ENCODE data around the gene DOCK1.

DOCK1 gene

GRCh38 chr10:126993208-126993607, 88.0 kb downstream of the DOCK1 start:
- no peak overlapping the region for H3K4me2 ChIP-seq (ENCODE audit: low read depth, low read length, poor library complexity, severe bottlenecking)
- no peak overlapping the region for H3K9ac ChIP-seq (ENCODE audit: low read depth, low read length, poor library complexity, severe bottlenecking)
- H3K4me1 ChIP-seq (ENCODE audit: insufficient read depth, low read length, poor library complexity, severe bottlenecking), result no peaks in the 10 kb centered on the region
- no peak for TF ChIP-seq EZH2phosphoT487 (IDR thresholded peaks at IDR 0.05; ENCODE audit: borderline replicate concordance)
- TF ChIP-seq CTCF (conservative IDR thresholded peaks at IDR 0.05; ENCODE audit: low read length), result no peak
- H3K9me2 ChIP-seq (replicated peaks; ENCODE audit: low read depth, low read length), result no peaks in the 10 kb centered on the region
- H2AFZ ChIP-seq (ENCODE audit: low read length), result no peak overlapping the region
- no peaks in the 10 kb centered on the region for H3K27me3 ChIP-seq (ENCODE audit: insufficient read depth, low read length, poor library complexity, severe bottlenecking)
- H4K20me1 ChIP-seq (ENCODE audit: insufficient read depth, low read length, poor library complexity, severe bottlenecking), result no peaks in the 10 kb centered on the region
- H3K4me3 ChIP-seq (ENCODE audit: low read length, poor library complexity, severe bottlenecking), result no peak overlapping the region
- H3K36me3 ChIP-seq (ENCODE audit: insufficient read depth, low read length), result no peaks in the 10 kb centered on the region
- H3K9me3 ChIP-seq (ENCODE audit: insufficient read depth, low read depth, low read length), result no peaks in the 10 kb centered on the region
- H3F3A ChIP-seq (ENCODE audit: low read depth), result no peaks in the 10 kb centered on the region
- H3K79me2 ChIP-seq (ENCODE audit: insufficient read depth, low read length), result no peaks in the 10 kb centered on the region

DNA sequence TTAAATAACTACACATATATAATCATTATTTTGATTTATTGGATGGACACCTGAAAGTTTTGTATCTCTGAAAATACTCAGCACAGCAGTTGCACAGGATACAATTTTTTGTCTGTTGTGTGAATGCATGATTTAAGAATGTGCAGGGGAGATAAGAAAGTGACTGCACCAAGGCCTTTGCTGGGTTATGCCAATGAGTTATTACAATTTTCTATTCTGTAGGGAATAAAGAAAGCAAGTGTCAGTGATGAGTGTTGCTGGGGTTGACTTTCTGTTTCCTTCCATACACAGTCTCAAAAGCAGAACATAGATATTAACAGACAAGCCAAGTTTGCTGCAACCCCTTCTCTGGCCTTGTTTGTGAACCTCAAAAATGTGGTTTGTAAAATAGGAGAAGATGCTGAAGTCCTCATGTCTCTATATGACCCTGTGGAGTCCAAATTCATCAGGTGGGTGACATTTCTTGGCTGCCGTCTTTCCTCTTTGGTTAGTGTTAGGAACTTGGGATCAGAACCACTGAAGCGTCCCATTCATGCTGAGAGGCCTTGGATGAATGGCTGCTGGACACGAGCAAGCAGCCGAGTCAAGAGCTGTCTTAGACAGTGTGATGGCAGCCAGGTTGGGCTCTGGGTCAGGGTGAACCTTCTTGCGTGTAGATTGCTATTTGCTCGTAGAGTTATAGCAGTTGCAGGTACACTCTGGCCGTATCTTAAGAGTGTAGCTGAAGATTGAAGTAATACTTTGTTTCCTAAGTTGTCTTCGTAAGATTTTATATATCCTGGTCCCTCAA, 92.8 kb downstream of the DOCK1 start:
- Histone ChIP-seq H3F3A (ENCODE audit: low read depth) (no peaks in the 10 kb centered on the region), H3K4me2 (ENCODE audit: low read depth, low read length, poor library complexity, severe bottlenecking) (no peak overlapping the region), H3K36me3 (ENCODE audit: insufficient read depth, low read length) (no peaks in the 10 kb centered on the region), H3K9me2 (replicated peaks; ENCODE audit: low read depth, low read length) (no peaks in the 10 kb centered on the region), H2AFZ (ENCODE audit: low read length) (no peak overlapping the region), H3K9me3 (ENCODE audit: insufficient read depth, low read depth, low read length) (peaks cover 3% of the 10 kb centered on the region; the same call in 1 of the 2 replicates), H4K20me1 (ENCODE audit: insufficient read depth, low read length, poor library complexity, severe bottlenecking) (no peaks in the 10 kb centered on the region), H3K27me3 (ENCODE audit: insufficient read depth, low read length, poor library complexity, severe bottlenecking) (no peaks in the 10 kb centered on the region), H3K4me3 (ENCODE audit: low read length, poor library complexity, severe bottlenecking) (no peak overlapping the region), H3K79me2 (ENCODE audit: insufficient read depth, low read length) (no peaks in the 10 kb centered on the region), H3K9ac (ENCODE audit: low read depth, low read length, poor library complexity, severe bottlenecking) (no peak overlapping the region), H3K4me1 (ENCODE audit: insufficient read depth, low read length, poor library complexity, severe bottlenecking) (no peaks in the 10 kb centered on the region)
- no peak for TF ChIP-seq CTCF (conservative IDR thresholded peaks at IDR 0.05; ENCODE audit: low read length)
- TF ChIP-seq EZH2phosphoT487 (IDR thresholded peaks at IDR 0.05; ENCODE audit: borderline replicate concordance), result no peak

GRCh38 chr10:127000598-127000997, 95.4 kb downstream of the DOCK1 start:
- no peak overlapping the region for H3K4me2 ChIP-seq (ENCODE audit: low read depth, low read length, poor library complexity, severe bottlenecking)
- no peak overlapping the region for H2AFZ ChIP-seq (ENCODE audit: low read length)
- no peaks in the 10 kb centered on the region for H3K27me3 ChIP-seq (ENCODE audit: insufficient read depth, low read length, poor library complexity, severe bottlenecking)
- no peaks in the 10 kb centered on the region for H4K20me1 ChIP-seq (ENCODE audit: insufficient read depth, low read length, poor library complexity, severe bottlenecking)
- H3F3A ChIP-seq (ENCODE audit: low read depth), result no peaks in the 10 kb centered on the region
- no peaks in the 10 kb centered on the region for H3K79me2 ChIP-seq (ENCODE audit: insufficient read depth, low read length)
- no peak overlapping the region for H3K4me3 ChIP-seq (ENCODE audit: low read length, poor library complexity, severe bottlenecking)
- no peaks in the 10 kb centered on the region for H3K4me1 ChIP-seq (ENCODE audit: insufficient read depth, low read length, poor library complexity, severe bottlenecking)
- no peaks in the 10 kb centered on the region for H3K36me3 ChIP-seq (ENCODE audit: insufficient read depth, low read length)
- H3K9me3 ChIP-seq (ENCODE audit: insufficient read depth, low read depth, low read length), result peaks cover 3% of the 10 kb centered on the region; the same call in 1 of the 2 replicates
- no peaks in the 10 kb centered on the region for H3K9me2 ChIP-seq (replicated peaks; ENCODE audit: low read depth, low read length)
- TF ChIP-seq EZH2phosphoT487 (IDR thresholded peaks at IDR 0.05; ENCODE audit: borderline replicate concordance), result no peak
- TF ChIP-seq CTCF (conservative IDR thresholded peaks at IDR 0.05; ENCODE audit: low read length), result no peak
- H3K9ac ChIP-seq (ENCODE audit: low read depth, low read length, poor library complexity, severe bottlenecking), result no peak overlapping the region
